Measurements from ENCODE around the gene HSPB7. TPM values are rescaled to one million over a fixed set of nuclear protein-coding genes. Genes with fewer than 3 reads are reported as not detected.

HSPB7 gene
- total and polyA plus RNA-seq, 10 donors: 0.60 to 8.1 (median 2.4) TPM

- no peak for DNase-seq
- Histone ChIP-seq H3K36me3 (no peaks in the 10 kb centered on the region), H3K27ac (peak overlapping the region in 3 of 8 donors; percentile 20 to 55 (median 30)), H3K9me3 (no peaks in the 10 kb centered on the region), H3K4me3 (no peak overlapping the region), H3K27me3 (replicated peaks in 1 of 7) (peaks cover 0 to 17% (median 0%) of the 10 kb centered on the region in 7 donors), H3K4me1 (peaks cover 11 to 54% (median 37%) of the 10 kb centered on the region in 6 donors)
- TF ChIP-seq POLR2AphosphoS5 (IDR thresholded peaks at IDR 0.05) (no peak), CTCF (IDR thresholded peaks at IDR 0.05 in 8 of 11, conservative IDR thresholded peaks at IDR 0.05 in 3 of 11) (no peak)
- WGBS, 5 donors: 63 to 84% (median 80%) methylated on average over 3 to 4 of the region's 4 CpGs
- intact Hi-C loops (cut with DNase I; ENCODE audit: low total_unique reads): no loop called here
Observed at GRCh38 chr1:16013908-16014258, 4.0 kb downstream of the HSPB7 start.

- no peaks in the 10 kb centered on the region for H3K9me3 ChIP-seq
- TF ChIP-seq CTCF (IDR thresholded peaks at IDR 0.05 in 8 of 11, conservative IDR thresholded peaks at IDR 0.05 in 3 of 11): no peak
- peak overlapping the region; percentile 19 to 69 (median 42) for H3K4me3 ChIP-seq
- DNase-seq: no peak
- 26 to 45% (median 31%) methylated on average over 15 to 28 of the region's 28 CpGs for WGBS, 5 donors
- peak overlapping the region in 6 of 8 donors; percentile 30 to 68 (median 52) for H3K27ac ChIP-seq
- peaks cover 8 to 49% (median 33%) of the 10 kb centered on the region in 6 donors for H3K4me1 ChIP-seq
- H3K36me3 ChIP-seq: no peaks in the 10 kb centered on the region
- intact Hi-C loops (cut with DNase I; ENCODE audit: low total_unique reads): no loop called here
- peaks cover 0 to 17% (median 0%) of the 10 kb centered on the region in 7 donors for H3K27me3 ChIP-seq (replicated peaks in 1 of 7)
Observed at GRCh38 chr1:16013220-16013907, 4.5 kb downstream of the HSPB7 start.

GRCh38 chr1:16012590-16013219 lies 5.1 kb downstream of the HSPB7 start:
- TF ChIP-seq POLR2A (IDR thresholded peaks at IDR 0.05): no peak
- TF ChIP-seq CTCF (IDR thresholded peaks at IDR 0.05 in 8 of 11, conservative IDR thresholded peaks at IDR 0.05 in 3 of 11): no peak
- TF ChIP-seq POLR2AphosphoS5 (IDR thresholded peaks at IDR 0.05): no peak
- Histone ChIP-seq H3K27me3 (replicated peaks in 1 of 7) (peaks cover 0 to 17% (median 0%) of the 10 kb centered on the region in 7 donors), H3K27ac (peak overlapping the region in 7 of 8 donors; percentile 14 to 68 (median 48)), H3K4me1 (peaks cover 6 to 43% (median 26%) of the 10 kb centered on the region in 6 donors), H3K4me3 (peak overlapping the region; percentile 19 to 69 (median 42)), H3K36me3 (no peaks in the 10 kb centered on the region), H3K9me3 (no peaks in the 10 kb centered on the region)
- intact Hi-C loops (cut with DNase I; ENCODE audit: low total_unique reads): no loop called here
- 3 to 24% (median 5%) methylated on average over 3 to 36 of the region's 36 CpGs for WGBS, 5 donors
- no peak for DNase-seq

- Histone ChIP-seq H3K4me3 (peak overlapping the region in 2 of 8 donors; percentile 49 to 69), H3K27ac (peak overlapping the region in 2 of 8 donors; percentile 55 to 68)
- WGBS, 5 donors: 89 to 96% (median 93%) methylated on average over 11 of the region's 11 CpGs
Observed at GRCh38 chr1:16011936-16012589, 5.8 kb downstream of the HSPB7 start.

More at GRCh38 chr1:16011936-16012589, 5.8 kb downstream of the HSPB7 start:
- Histone ChIP-seq H3K9me3 (no peaks in the 10 kb centered on the region), H3K4me1 (peaks cover 6 to 38% (median 22%) of the 10 kb centered on the region in 6 donors), H3K36me3 (no peaks in the 10 kb centered on the region), H3K27me3 (replicated peaks in 1 of 7) (peaks cover 0 to 17% (median 0%) of the 10 kb centered on the region in 7 donors)
- no peak for DNase-seq
- TF ChIP-seq POLR2A (IDR thresholded peaks at IDR 0.05): no peak
- no peak for TF ChIP-seq CTCF (IDR thresholded peaks at IDR 0.05 in 8 of 11, conservative IDR thresholded peaks at IDR 0.05 in 3 of 11)
- TF ChIP-seq POLR2AphosphoS5 (IDR thresholded peaks at IDR 0.05): no peak
- intact Hi-C loops (cut with DNase I; ENCODE audit: low total_unique reads): no loop called here

Measured in spleen (tissue), 11 donors.